H1 (cell line): Measurements from ENCODE around the gene CCDC107. TPM values are rescaled to one million over a fixed set of nuclear protein-coding genes. Genes with fewer than 3 reads are reported as not detected.
A peak's percentile ranks its signal among the peaks of the same experiment; 100 is the strongest.

ENCODE experiments used
- CHD1 ChIP-seq: IDR thresholded peaks from 2 replicates; pipeline ENCODE4 v1.6.1; 2012; ENCODE audit warnings: low read depth, low read length, improper control_type of control experiment
- CHD2 ChIP-seq: IDR thresholded peaks from 2 replicates; pipeline ENCODE4 v1.6.1; 2012; ENCODE audit warnings: low read length, improper control_type of control experiment
- CREB1 ChIP-seq: IDR thresholded peaks from 2 replicates; pipeline ENCODE4 v1.6.1; 2012; ENCODE audit warnings: inconsistent platforms
- CTBP2 ChIP-seq: IDR thresholded peaks from 2 replicates; pipeline ENCODE4 v1.7.0; 2011; ENCODE audit warnings: borderline replicate concordance, mild to moderate bottlenecking, moderate library complexity, mixed read lengths, low read length; ENCODE audit not compliant: insufficient read depth, insufficient read length
- E2F6 ChIP-seq: IDR thresholded peaks from 2 replicates; pipeline ENCODE4 v1.6.1; 2012; ENCODE audit warnings: inconsistent platforms
- EGR1 ChIP-seq: IDR thresholded peaks from 2 replicates; pipeline ENCODE4 v1.6.1; 2011; ENCODE audit warnings: low read depth, low read length, borderline replicate concordance
- GTF2F1 ChIP-seq: IDR thresholded peaks from 2 replicates; pipeline ENCODE4 v1.6.1; 2012; ENCODE audit warnings: low read depth, low read length, improper control_type of control experiment, borderline replicate concordance
- HDAC2 ChIP-seq, 2 experiments: fragments of 300-600 bp in 1 of 2; sonication (generic) in 1 of 2; IDR thresholded peaks; 2 replicates each; pipeline ENCODE4 v1.6.1; 2011 to 2012; ENCODE audit warnings: low read depth in 2 of 2, low read length in 2 of 2, mild to moderate bottlenecking in 2 of 2, moderate library complexity in 2 of 2, borderline replicate concordance in 1 of 2, inconsistent platforms in 1 of 2
- JUND ChIP-seq: IDR thresholded peaks from 2 replicates; pipeline ENCODE4 v1.6.1; 2011; ENCODE audit warnings: mild to moderate bottlenecking, improper control_type of control experiment, low read length
- KDM5A ChIP-seq: fragments of 200-600 bp; IDR thresholded peaks from 2 replicates; pipeline ENCODE4 v1.7.1; 2012; ENCODE audit warnings: mild to moderate bottlenecking, low read length, inconsistent platforms, mixed read lengths
- MAX ChIP-seq: IDR thresholded peaks from 2 replicates; pipeline ENCODE4 v1.6.1; 2012; ENCODE audit warnings: inconsistent platforms
- NANOG ChIP-seq: IDR thresholded peaks from 2 replicates; pipeline ENCODE4 v1.6.1; 2011; ENCODE audit warnings: low read length, low read depth, mild to moderate bottlenecking, inconsistent platforms; ENCODE audit not compliant: insufficient read depth, poor library complexity, severe bottlenecking
- NRF1 ChIP-seq: IDR thresholded peaks from 2 replicates; pipeline ENCODE4 v1.6.1; 2011; ENCODE audit warnings: mild to moderate bottlenecking, low read depth, low read length, improper control_type of control experiment
- POLR2A ChIP-seq, 2 experiments: IDR thresholded peaks; 1 replicate in 1 of 2; 2 replicates in 1 of 2; pipeline ENCODE4 v1.6.1; 2011; ENCODE audit warnings: low read depth in 2 of 2, low read length in 2 of 2, mild to moderate bottlenecking in 2 of 2; ENCODE audit errors: control extremely low read depth in 1 of 2
- POLR2AphosphoS5 ChIP-seq: IDR thresholded peaks from 2 replicates; pipeline ENCODE4 v1.6.1; 2011; ENCODE audit warnings: low read depth, low read length
- POU5F1 ChIP-seq: IDR thresholded peaks from 2 replicates; pipeline ENCODE4 v1.6.1; 2011; ENCODE audit warnings: low read depth, mild to moderate bottlenecking, low read length, moderate library complexity
- RFX5 ChIP-seq: IDR thresholded peaks from 2 replicates; pipeline ENCODE4 v1.6.1; 2011; ENCODE audit warnings: low read depth, low read length, improper control_type of control experiment, borderline replicate concordance
- RXRA ChIP-seq: IDR thresholded peaks from 2 replicates; pipeline ENCODE4 v1.6.1; 2011; ENCODE audit warnings: low read depth, mild to moderate bottlenecking, low read length, moderate library complexity; ENCODE audit not compliant: insufficient read depth
- SAP30 ChIP-seq: fragments of 300-600 bp; sonication (generic); IDR thresholded peaks from 2 replicates; pipeline ENCODE4 v1.7.1; 2012; ENCODE audit warnings: low read length, moderate library complexity, mild to moderate bottlenecking, inconsistent platforms; ENCODE audit not compliant: insufficient read depth, insufficient replicate concordance
- SIX5 ChIP-seq: IDR thresholded peaks from 2 replicates; pipeline ENCODE4 v1.6.1; 2011; ENCODE audit warnings: mild to moderate bottlenecking, low read depth, low read length
- SP1 ChIP-seq: IDR thresholded peaks from 2 replicates; pipeline ENCODE4 v1.6.1; 2011; ENCODE audit warnings: low read depth, low read length
- SP2 ChIP-seq: IDR thresholded peaks from 2 replicates; pipeline ENCODE4 v1.6.1; 2012; ENCODE audit warnings: mild to moderate bottlenecking, low read length, inconsistent platforms
- SP4 ChIP-seq: IDR thresholded peaks from 2 replicates; pipeline ENCODE4 v1.6.1; 2012; ENCODE audit warnings: low read length, inconsistent platforms
- SRF ChIP-seq: IDR thresholded peaks from 2 replicates; pipeline ENCODE4 v1.6.1; 2011; ENCODE audit warnings: mild to moderate bottlenecking, low read depth, low read length, moderate library complexity
- YY1 ChIP-seq: IDR thresholded peaks from 2 replicates; pipeline ENCODE4 v1.6.1; 2011; ENCODE audit warnings: low read depth, mild to moderate bottlenecking, low read length
- polyA plus RNA-seq, 7 experiments: library from polyadenylated mRNA; depleted of rRNA in 3 of 7; stranded (reverse) in 5 of 7; unstranded in 2 of 7; fragments of >200 nt in 5 of 7; fragments of 200-250 nt in 2 of 7; gene quantifications; 1 replicate in 5 of 7; 2 replicates in 1 of 7; 4 replicates in 1 of 7; pipeline versions ENCODE4 v1.2.1 to v1.2.3, GENCODE V29; 2011 to 2013; ENCODE audit warnings: missing spikeins in 2 of 7, mixed read lengths in 2 of 7
- total RNA-seq: library from RNA; stranded (reverse); fragmentation: NEBNext Ultra II Directional; extraction: Animal tissue kit (Norgen Biotek cat#: 25700); gene quantifications from 2 replicates; pipeline ENCODE4 v1.2.1, GENCODE V29; 2021

Gene CCDC107
- total and polyA plus RNA-seq, 2 of the 8 experiments (the other 6 are each of a cell fraction or from before 2014, with no cell fraction given) = 8.2 to 9.0 TPM

- TF ChIP-seq GTF2F1 = peak; percentile 77; the same call in 1 of the 2 replicates
- peak; percentile 98 for TF ChIP-seq EGR1
- TF ChIP-seq CHD1 = no peak
- TF ChIP-seq SP4 = peak; percentile 73; the same call in 1 of the 2 replicates
- no peak for TF ChIP-seq POU5F1
- no peak for TF ChIP-seq NRF1
- TF ChIP-seq CHD2 = peak; percentile 19; the same call in 1 of the 2 replicates
- TF ChIP-seq MAX = peak; percentile 99
- TF ChIP-seq KDM5A = no peak
- TF ChIP-seq SAP30 = peak; percentile 79
- TF ChIP-seq SRF = no peak
- TF ChIP-seq POLR2AphosphoS5 = peak; percentile 83
- TF ChIP-seq SIX5 = 0 out of 2 replicates have a peak, but pooled peaks have one; percentile 4
- no peak for TF ChIP-seq CTBP2
- TF ChIP-seq RFX5 = no peak
- peak; percentile 58 for TF ChIP-seq SP1
- peak; percentile 92 for TF ChIP-seq CREB1
- no peak for TF ChIP-seq SP2
- no peak for TF ChIP-seq RXRA
- TF ChIP-seq NANOG = no peak
- peak; percentile 99 for TF ChIP-seq E2F6
- no peak; the same call in 1 of the 2 replicates for TF ChIP-seq YY1
- TF ChIP-seq HDAC2 (IDR thresholded peaks at IDR 0.05; ENCODE audit: borderline replicate concordance in 1 of 2, low read depth in 2 of 2, low read length in 2 of 2) = peak; percentile 87 to 99; a peak in 3 of 4 replicates
- no peak for TF ChIP-seq JUND
- TF ChIP-seq POLR2A (IDR thresholded peaks at IDR 0.05; ENCODE audit: control extremely low read depth in 1 of 2, low read depth in 2 of 2, low read length in 2 of 2) = peak in 1 of 2 experiments; percentile 32; a peak in 2 of 3 replicates
These were observed 451 bp upstream of the CCDC107 start, which contains the start of gene RMRP (continued) for GRCh38 chr9:35657546-35658136.
